Measurements from ENCODE around the gene OR13J1.

The OR13J1 gene

DNA sequence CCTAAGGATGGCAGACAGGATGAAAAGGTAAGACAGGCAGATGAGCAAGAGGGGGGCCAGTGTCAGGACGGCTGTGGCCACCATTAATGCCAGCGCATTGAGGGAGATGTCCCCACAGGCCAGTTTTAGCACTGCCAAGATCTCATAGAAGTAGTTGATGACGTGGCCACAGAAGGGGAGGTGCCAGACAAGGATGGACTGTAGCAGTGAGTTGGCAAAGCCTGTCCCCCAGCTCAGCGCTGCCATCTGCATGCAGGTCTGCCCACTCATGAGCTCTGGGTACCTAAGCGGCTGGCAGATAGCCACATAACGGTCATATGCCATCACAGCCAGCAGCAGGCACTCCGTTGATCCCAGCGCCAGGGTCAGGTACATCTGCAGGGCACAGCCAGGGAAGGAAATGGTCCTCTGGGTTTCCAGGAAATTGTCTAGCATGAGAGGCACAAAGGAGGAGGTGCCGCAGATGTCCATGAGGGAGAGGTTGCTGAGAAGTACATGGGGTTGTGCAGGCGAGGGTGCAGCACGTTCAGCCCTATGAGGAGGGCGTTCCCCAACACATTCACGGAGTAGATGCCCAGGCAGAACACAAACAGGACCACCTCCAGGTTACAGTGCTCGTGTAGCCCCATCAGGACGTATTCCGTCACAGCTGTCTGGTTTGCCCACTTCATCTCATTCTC is 10.8 kb downstream of the OR13J1 start:
- DNase-seq (ENCODE audit: low read depth) = no peak

DNA sequence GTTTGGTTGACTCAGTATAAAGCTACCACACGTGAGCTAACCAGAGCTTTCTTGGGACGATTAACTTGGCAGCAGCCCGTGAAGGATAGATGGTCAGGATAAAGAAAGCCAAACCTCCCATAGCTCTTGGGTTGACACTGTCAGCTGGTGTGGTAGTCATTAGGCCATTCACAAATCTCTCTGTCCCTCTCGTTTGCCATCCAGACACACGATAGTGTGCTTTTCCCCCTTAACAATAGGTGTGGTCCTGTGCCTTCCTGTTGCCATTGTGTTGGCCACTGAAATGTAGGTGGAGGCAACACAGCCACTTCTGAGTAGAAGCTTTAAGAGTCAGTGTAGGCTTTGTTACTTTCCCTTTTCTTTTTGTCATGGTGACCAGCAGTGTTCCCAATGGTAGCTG is 11.7 kb downstream of the OR13J1 start:
- no peak for DNase-seq (ENCODE audit: low read depth)

DNA sequence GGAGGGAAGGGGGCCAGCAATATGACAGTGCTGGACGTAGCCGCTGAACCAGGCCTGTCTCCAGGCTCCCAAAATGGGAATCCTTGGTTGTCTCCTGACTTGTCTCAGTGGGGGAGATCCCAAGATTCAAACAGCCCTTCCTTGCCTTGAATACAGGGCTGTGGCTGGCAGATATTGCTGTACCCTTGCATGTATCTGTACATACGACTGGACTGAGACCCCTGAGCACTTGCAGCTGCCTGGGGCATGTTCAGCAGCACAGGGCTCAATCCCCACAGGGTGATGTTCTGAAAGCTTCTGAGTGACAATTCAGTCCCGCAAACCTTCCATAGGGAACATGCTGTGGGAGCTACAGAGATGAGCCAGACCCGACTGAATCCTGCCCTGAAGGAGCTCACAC is 13.3 kb downstream of the OR13J1 start:
- no peak for DNase-seq (ENCODE audit: low read depth)

GRCh38 chr9:35856206-35856605 is 14.0 kb downstream of the OR13J1 start:
- DNase-seq (ENCODE audit: low read depth) = no peak

DNA sequence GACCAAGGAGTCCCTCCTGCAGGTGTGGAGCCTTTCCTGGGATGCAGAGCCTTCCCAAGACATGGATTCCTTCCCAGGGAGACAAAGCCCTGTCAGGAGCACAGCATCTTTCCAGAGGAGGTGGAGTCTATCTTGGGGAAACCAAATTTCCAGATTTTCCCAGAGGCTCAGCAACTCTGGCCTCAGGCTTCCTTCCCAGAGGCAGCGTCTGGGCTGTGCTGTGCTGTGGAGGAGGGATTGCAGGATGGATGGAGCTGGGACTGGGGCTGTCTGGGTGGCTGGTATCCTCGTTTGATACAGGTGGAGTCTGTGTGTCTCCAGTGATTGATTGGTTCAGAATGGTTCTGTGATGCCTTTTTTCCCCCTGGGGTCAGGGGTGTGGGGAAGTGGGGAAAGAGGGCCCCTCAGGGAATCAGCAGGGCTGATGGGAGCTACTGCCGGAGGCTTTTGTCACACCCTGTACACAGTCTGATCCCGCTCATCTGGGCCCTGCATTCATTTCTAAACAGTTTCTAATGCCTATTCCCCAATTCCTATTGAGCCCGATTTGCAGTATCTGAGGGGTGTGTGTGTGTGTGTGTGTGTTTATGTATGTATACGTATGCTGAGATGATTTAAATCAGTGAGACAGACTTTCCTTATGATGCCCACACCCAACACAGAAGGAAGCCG is 16.0 kb downstream of the OR13J1 start:
- no peak for DNase-seq (ENCODE audit: low read depth)

DNA sequence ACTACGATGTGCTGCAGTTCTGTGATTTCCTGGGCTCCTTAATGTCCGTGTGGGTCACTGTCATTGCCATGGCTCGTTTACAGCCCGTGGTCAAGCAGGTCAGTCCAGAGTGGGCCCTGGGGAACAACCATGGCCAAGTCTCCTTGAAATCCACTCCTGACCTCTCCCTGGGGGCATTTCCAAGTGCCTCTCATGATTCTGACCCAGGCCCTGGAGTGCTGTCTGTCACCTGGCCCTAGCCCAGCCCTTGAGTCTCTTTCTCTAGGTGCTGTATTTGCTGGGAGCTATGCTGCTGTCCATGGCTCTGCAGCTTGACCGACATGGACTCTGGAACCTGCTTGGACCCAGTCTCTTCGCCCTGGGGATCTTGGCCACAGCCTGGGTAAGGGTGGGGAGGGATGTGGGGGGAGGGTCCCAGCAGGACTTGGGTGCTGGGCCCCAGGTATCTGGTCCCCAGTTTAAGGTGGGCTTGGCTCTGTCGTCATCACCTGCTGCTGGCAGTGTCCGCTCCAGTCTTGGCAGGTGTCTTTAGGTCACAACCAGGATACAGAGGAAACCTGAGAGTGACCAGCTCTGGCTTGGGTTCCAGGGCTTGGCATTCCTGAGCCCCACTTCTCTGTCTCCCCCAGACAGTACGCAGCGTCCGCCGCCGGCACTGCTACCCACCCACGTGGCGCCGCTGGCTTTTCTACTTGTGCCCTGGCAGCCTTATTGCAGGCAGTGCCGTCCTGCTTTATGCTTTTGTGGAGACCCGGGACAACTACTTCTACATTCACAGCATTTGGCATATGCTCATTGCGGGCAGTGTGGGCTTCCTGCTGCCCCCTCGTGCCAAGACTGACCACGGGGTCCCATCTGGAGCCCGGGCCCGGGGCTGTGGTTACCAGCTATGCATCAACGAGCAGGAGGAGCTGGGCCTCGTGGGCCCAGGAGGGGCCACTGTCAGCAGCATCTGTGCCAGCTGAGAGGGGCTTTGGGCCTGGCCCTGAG is 17.0 kb downstream of the OR13J1 start:
- DNase-seq (ENCODE audit: low read depth) = no peak

DNA sequence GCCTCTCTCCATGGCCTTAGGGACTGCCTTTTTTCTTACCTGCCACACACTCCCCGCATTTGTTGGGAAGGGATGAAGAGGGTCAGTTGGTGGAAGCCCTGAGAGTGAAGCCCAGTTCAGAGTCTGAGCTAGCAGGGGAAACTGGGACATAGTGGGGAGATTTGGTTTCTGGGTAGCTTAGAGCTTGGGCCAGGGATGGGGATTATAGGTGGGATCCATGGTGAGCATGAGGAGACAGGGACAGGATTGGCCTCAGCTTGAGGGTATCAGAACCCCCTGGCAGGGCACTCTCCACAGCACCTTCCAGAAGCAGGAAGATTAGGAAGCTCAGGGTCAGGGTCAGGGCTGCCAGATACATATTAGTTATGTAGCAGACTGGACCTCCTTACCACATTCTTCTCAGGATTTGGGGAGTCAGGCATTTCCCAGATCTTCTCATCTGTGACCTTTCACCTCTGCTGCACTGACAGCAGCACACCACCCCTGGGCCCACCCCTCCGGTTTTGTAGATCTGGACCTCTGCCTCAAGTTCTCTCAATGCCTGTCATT is 17.9 kb downstream of the OR13J1 start:
- no peak for DNase-seq (ENCODE audit: low read depth)

DNA sequence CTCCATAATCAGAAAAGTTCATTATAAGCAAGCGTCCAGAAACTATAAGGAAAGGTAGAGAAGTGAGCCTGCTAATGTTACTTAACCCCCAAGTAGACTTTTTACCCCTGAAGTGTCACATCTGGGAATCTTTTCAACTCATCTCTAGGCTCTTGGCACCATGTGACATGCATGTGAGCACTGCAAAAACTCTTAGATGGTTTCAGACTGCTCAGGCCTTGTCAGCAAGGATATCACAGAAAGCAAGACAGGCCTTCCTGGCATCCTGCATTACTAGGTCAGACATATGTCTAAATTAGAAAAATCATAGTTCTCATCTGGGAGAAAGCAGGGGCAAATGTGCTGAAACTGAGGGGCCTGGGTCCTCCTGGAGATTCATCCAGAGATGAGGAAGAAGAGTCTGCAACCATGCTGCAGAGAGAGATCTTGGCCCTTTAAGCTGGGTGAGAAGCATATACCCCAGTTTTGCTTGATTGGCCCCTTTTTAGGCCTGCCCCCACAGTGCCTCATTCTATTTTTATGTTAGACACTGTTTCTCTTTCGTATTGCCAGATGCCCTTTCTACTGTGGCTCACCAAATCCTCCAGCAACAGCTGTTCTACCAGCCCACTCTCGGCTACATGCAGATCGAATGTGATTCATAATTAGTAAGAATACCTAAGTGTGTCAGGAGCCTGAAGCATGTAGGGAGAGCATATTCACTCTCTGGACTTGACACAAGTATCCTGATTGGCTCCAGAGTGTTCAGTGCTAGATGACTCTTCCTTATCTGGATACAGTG is 22.2 kb downstream of the OR13J1 start:
- DNase-seq (ENCODE audit: low read depth) = peak; percentile 75

DNA sequence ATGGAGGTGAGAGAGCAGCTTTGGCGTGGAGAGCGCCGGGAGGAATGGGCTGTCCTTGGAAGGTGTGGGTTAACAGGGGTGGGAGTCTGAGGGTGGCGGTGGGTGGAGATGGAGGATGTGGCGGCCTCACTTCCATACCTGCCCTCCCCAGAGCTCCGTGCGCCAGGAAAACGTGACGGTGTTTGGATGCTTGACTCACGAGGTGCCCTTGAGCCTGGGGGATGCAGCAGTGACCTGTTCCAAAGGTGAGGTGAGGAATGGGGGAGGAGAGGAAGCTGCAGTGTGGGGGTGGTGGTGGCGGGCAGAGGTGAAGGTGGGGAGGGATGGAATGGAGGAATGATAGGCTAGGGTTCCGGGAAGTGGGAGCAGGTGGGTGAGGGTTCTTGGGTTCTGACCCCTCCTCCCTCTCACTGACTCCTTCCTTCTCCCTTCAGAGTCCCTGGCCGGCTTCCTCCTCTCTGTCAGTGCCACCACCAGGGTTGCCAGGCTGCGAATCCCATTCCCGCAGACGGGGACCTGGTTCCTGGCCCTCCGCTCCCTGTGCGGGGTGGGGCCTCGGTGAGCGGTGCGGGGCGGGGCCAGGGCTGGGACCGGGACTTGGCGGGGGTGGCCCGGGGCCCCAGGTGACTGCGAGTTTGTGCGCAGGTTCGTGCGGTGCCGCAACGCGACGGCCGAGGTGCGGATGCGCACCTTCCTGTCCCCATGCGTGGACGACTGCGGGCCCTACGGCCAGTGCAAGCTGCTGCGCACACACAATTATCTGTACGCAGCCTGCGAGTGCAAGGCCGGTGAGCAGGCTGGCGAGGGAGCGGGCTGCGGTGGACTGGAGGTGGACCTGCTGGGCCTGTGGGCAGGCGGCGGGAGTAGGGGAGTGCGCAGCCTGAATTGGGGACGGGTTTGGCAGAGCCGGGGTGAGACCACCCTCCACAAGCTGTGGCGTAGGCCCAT is 24.1 kb downstream of the OR13J1 start:
- no peak for DNase-seq (ENCODE audit: low read depth)

- DNase-seq (ENCODE audit: low read depth) = peak; percentile 64
Measured at GRCh38 chr9:35844628-35845270, 25.5 kb downstream of the OR13J1 start.

DNA sequence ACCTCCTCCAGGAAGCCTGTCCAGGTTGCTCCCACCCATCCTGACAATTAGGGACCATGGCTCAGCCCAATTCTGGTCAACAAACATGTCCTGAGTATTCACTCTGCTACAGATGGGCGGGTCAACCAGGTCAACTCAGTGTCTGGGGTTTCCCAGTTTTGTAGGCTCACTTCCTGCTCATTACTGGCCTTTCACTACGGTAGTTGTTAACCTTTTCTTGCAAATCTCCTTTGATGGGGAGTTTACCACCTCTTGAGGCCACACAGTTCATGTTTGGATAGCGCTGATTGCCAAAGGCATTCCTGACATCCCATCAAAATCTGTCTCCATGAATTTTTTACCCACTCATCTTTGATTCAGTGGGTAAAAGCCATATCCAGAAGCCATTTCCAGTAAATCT is 27.4 kb downstream of the OR13J1 start:
- DNase-seq (ENCODE audit: low read depth) = no peak

DNA sequence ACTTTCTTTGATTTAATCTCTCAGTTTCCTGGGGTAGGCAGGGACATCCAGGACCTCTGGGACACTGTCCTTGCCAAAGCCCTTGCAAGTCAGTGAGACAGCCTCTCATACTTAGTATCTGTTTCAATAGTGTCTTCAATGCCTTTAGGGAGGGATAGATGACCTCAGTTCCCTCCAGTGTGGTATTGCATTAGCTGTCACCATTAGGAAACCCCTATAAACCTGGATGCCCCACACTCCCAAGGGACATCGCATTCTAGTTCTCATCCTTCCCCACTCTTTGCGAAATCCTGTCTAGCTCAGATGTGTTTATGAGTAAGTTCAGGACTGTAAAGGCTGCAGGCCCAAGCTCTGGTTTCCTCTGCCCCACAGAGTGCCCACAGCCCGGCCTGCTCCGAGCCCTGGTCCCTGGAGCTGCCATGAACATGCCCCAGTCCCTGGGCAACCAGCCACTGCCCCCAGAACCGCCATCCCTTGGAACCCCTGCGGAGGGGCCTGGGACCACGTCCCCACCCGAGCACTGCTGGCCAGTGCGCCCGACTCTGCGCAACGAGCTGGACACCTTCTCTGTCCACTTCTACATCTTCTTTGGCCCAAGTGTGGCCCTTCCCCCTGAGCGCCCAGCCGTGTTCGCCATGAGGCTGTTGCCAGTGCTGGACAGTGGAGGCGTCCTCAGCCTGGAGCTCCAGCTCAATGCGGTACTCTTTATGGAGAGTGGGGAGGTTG is 28.0 kb downstream of the OR13J1 start:
- no peak for DNase-seq (ENCODE audit: low read depth)

GRCh38 chr9:35841645-35841900 is 28.6 kb downstream of the OR13J1 start:
- no peak for DNase-seq (ENCODE audit: low read depth)

- DNase-seq (ENCODE audit: low read depth) = no peak
Measured at GRCh38 chr9:35840881-35841644, 29.1 kb downstream of the OR13J1 start.

DNA sequence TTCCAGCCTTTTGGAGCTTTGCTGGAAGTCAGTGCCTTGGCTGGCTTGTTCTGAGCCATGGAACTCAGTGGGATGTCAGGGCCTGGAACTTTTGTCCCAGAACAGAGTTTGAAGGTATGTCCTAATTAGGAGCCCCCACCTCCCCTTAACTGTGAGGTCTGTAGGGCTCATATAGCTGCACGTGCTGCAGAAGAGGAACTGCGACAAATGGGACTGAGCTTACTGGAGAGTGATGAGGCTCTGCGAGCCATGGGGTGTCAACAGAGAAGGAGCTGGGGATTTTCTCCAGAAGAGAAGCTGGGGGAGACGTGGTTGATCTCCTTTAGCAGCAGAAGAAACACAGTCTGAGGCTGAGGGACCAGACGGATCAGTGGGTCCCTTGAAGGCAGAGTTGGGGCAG is 30.3 kb downstream of the OR13J1 start:
- no peak for DNase-seq (ENCODE audit: low read depth)

DNA sequence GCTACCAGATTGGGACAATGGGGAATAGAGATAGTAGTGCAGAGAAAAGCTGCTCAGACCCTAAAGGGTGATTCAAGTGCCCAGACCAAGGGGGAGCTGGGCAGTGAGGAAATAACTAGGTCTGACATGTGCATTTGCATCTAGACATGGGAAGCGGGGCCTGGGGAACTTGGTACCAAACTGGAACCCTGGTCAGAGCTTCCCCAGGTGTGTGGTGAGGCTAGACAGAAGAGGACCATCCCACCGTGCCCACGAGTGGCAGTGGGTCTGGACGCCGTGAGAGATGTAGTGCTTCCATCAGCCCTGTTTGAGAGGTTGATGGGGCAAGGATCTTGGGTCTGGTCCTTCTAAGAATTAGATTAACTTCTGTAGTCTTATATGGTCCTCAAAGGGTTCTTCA is 33.6 kb downstream of the OR13J1 start:
- DNase-seq (ENCODE audit: low read depth) = no peak

DNA sequence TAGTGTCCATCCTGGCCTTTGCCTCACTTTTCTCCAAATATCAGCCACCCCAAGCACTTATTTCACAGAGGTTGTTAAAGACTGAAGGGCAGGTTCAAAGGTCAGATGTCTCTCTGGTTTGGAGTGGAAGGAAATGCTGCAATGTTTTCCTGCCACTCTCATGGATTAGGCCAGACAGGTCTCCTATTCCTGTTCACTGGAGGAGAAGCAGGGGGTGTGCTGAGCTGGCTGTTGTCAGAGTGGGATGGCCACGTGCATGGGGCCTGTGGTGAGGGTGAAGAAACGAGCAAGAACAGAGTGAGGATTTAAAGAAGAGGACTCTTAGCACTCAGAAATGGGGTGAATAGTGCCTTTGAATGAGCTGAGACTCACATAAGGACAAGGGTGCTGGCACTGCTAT is 34.4 kb downstream of the OR13J1 start:
- DNase-seq (ENCODE audit: low read depth) = no peak

GRCh38 chr9:35835216-35835632 is 35.0 kb downstream of the OR13J1 start:
- no peak for DNase-seq (ENCODE audit: low read depth)

Data from GM04503 (cell line).